HepG2 (cell line): ENCODE measurements around the gene FAM167B. TPM values are rescaled to one million over a fixed set of nuclear protein-coding genes. Genes with fewer than 3 reads are reported as not detected.
A peak's percentile ranks its signal among the peaks of the same experiment; 100 is the strongest.

Experiments used
- ATF7-NPFF ChIP-seq: sonication (generic); formaldehyde crosslinking; IDR thresholded peaks from 2 replicates; pipeline ENCODE4 v1.8.1; 2023; ENCODE audit warnings: mild to moderate bottlenecking, low read depth, missing genetic modification reagents, moderate library complexity
- BORCS8-MEF2B ChIP-seq: sonication (generic); formaldehyde crosslinking; IDR thresholded peaks from 2 replicates; pipeline ENCODE4 v1.8.0; 2022; ENCODE audit warnings: mild to moderate bottlenecking, missing genetic modification reagents
- HDAC2 ChIP-seq: sonication (generic); formaldehyde crosslinking; IDR thresholded peaks from 2 replicates; pipeline ENCODE4 v1.4.0; 2020; ENCODE audit warnings: missing genetic modification reagents
- JARID2 ChIP-seq: sonication (generic); formaldehyde crosslinking; IDR thresholded peaks from 2 replicates; pipeline ENCODE4 v1.8.1; 2023; ENCODE audit warnings: missing genetic modification reagents, inconsistent platforms; ENCODE audit not compliant: insufficient replicate concordance
- JUN ChIP-seq: sonication (generic); formaldehyde crosslinking; IDR thresholded peaks from 2 replicates; pipeline ENCODE4 v1.4.0; 2020; ENCODE audit warnings: mild to moderate bottlenecking, missing genetic modification reagents
- KDM4B ChIP-seq: sonication (generic); formaldehyde crosslinking; IDR thresholded peaks from 2 replicates; pipeline ENCODE4 v1.4.0; 2020; ENCODE audit warnings: missing genetic modification reagents
- MED8 ChIP-seq: sonication (generic); formaldehyde crosslinking; IDR thresholded peaks from 2 replicates; pipeline ENCODE4 v1.8.1; 2023; ENCODE audit warnings: mild to moderate bottlenecking, missing genetic modification reagents; ENCODE audit not compliant: insufficient replicate concordance
- PTBP1 ChIP-seq: fragments of 200-400 bp; formaldehyde crosslinking; IDR thresholded peaks from 2 replicates; pipeline ENCODE4 v1.6.1; 2018; ENCODE audit warnings: low read length, low read depth; ENCODE audit not compliant: poor library complexity, severe bottlenecking
- RBAK ChIP-seq: sonication (generic); formaldehyde crosslinking; IDR thresholded peaks from 2 replicates; pipeline ENCODE4 v1.5.1; 2020; ENCODE audit warnings: mild to moderate bottlenecking, missing genetic modification reagents
- SOX5 ChIP-seq: IDR thresholded peaks from 2 replicates; pipeline ENCODE4 v1.6.1; 2016; ENCODE audit warnings: borderline replicate concordance
- YEATS4 ChIP-seq: sonication (generic); formaldehyde crosslinking; IDR thresholded peaks from 2 replicates; pipeline ENCODE4 v1.4.0; 2020; ENCODE audit warnings: missing genetic modification reagents, borderline replicate concordance
- ZNF205 ChIP-seq: IDR thresholded peaks from 2 replicates; pipeline ENCODE4 v1.6.1; 2018; ENCODE audit warnings: missing biosample characterization, missing genetic modification reagents
- ZNF501 ChIP-seq: sonication (generic); formaldehyde crosslinking; IDR thresholded peaks from 2 replicates; pipeline ENCODE4 v1.5.1; 2020; ENCODE audit warnings: mild to moderate bottlenecking, moderate library complexity, missing genetic modification reagents
- ZNF546 ChIP-seq: sonication (generic); formaldehyde crosslinking; conservative IDR thresholded peaks from 2 replicates; pipeline ENCODE4 v1.8.1; 2023; ENCODE audit warnings: mild to moderate bottlenecking, missing genetic modification reagents
- ZNF569 ChIP-seq: sonication (generic); formaldehyde crosslinking; IDR thresholded peaks from 2 replicates; pipeline ENCODE4 v1.5.0; 2020; ENCODE audit warnings: mild to moderate bottlenecking, missing genetic modification reagents, moderate library complexity, borderline replicate concordance
- polyA plus RNA-seq, 8 experiments: library from polyadenylated mRNA; depleted of rRNA in 3 of 8; stranded (reverse) in 7 of 8; unstranded in 1 of 8; fragments of >200 nt; fragmentation: Illumina TruSeq in 4 of 8; extraction: Trizol in 4 of 8; gene quantifications; 2 replicates each; pipeline versions ENCODE4 v1.2.1 to v1.2.3, GENCODE V29; 2011 to 2016; ENCODE audit warnings: low read depth in 4 of 8, missing spikeins in 1 of 8, mixed read lengths in 1 of 8; ENCODE audit not compliant: insufficient read depth in 1 of 8
- total RNA-seq, 5 experiments: library from RNA; depleted of rRNA; stranded (reverse); fragments of >200 nt; fragmentation: Illumina TruSeq; extraction: Trizol; gene quantifications; 2 replicates each; pipeline ENCODE4 v1.2.3, GENCODE V29; 2016; ENCODE audit warnings: low read depth in 1 of 5
- TF ChIP-seq, protein P1 (sequence below): sonication (generic); formaldehyde crosslinking; IDR thresholded peaks from 2 replicates; pipeline ENCODE4 v1.5.0; 2020; ENCODE audit warnings: missing genetic modification reagents
- TF ChIP-seq, protein P2 (sequence below): sonication (generic); formaldehyde crosslinking; IDR thresholded peaks from 2 replicates; pipeline ENCODE4 v1.8.1; 2023; ENCODE audit warnings: mild to moderate bottlenecking, missing genetic modification reagents, borderline replicate concordance
- TF ChIP-seq, protein P3 (sequence below): sonication (generic); formaldehyde crosslinking; IDR thresholded peaks from 2 replicates; pipeline ENCODE4 v1.4.0; 2020; ENCODE audit warnings: missing genetic modification reagents
- TF ChIP-seq, protein P4 (sequence below): sonication (generic); formaldehyde crosslinking; IDR thresholded peaks from 2 replicates; pipeline ENCODE4 v1.4.0; 2020; ENCODE audit warnings: mild to moderate bottlenecking, missing genetic modification reagents
- TF ChIP-seq, protein P5 (sequence below): sonication (generic); formaldehyde crosslinking; IDR thresholded peaks from 2 replicates; pipeline ENCODE4 v1.4.0; 2020; ENCODE audit warnings: missing genetic modification reagents

The FAM167B gene
- total and polyA plus RNA-seq, 2 of the 13 experiments (the other 11 are each of a cell fraction or from before 2014, with no cell fraction given): 0.15 to 0.70 TPM

DNA sequence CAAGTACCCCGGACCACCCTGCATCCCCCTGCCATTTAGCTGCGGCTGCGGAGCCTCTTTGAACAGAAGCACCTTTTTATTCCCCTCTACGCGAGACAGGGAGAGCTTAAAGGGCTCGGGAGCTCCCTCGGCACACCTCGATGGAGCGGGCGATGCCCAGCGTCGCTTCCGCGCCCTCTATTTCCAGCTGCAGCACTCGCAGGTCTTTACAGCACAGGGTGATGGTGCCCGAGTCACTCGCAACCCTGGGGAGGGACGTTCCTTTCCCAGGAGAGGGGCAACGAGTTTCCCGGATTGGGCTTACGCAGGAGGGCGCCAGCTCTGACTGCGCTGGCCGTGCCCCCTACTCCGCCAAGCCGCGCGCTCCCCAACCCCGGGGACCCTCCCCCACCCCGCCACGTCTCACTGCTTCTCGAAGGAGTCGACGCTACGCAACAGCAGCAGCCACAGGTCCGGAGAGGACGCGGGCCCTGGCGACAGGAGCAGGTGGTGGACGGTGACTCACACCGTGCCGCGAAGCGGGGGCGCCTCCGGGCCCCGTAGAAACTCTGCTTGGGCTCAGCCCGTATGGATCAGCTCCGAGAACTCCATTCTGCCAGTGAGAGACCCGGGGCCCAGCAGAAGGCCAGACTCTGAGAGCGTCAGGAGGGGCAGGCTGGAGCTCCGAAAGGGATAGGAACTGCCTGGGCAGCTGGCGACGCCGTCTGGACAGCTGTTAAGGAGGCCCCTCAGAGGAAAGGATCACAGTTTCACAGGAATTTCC, 5.8 kb upstream of the FAM167B start (continued):
- TF ChIP-seq KDM4B: 0 out of 2 replicates have a peak, but pooled peaks have one; percentile 10
- TF ChIP-seq, protein P1, sequence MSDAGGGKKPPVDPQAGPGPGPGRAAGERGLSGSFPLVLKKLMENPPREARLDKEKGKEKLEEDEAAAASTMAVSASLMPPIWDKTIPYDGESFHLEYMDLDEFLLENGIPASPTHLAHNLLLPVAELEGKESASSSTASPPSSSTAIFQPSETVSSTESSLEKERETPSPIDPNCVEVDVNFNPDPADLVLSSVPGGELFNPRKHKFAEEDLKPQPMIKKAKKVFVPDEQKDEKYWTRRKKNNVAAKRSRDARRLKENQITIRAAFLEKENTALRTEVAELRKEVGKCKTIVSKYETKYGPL: no peak
- no peak for TF ChIP-seq ZNF546 (CRISPR knock-in tag)
- TF ChIP-seq ZNF501: peak; percentile 51
- no peak for TF ChIP-seq ATF7-NPFF
- peak; percentile 38; the same call in 1 of the 2 replicates for TF ChIP-seq YEATS4 (CRISPR knock-in tag)
- TF ChIP-seq JARID2 (CRISPR knock-in tag): no peak
- peak; percentile 41; the same call in 1 of the 2 replicates for TF ChIP-seq JUN (CRISPR knock-in tag)
- no peak for TF ChIP-seq PTBP1
- TF ChIP-seq, protein P2, sequence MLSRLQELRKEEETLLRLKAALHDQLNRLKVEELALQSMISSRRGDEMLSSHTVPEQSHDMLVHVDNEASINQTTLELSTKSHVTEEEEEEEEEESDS (CRISPR knock-in tag): 0 out of 2 replicates have a peak, but pooled peaks have one; percentile 55
- no peak for TF ChIP-seq MED8 (CRISPR knock-in tag)
- 0 out of 2 replicates have a peak, but pooled peaks have one; percentile 28 for TF ChIP-seq ZNF205 (CRISPR knock-in tag)
- TF ChIP-seq, protein P3, sequence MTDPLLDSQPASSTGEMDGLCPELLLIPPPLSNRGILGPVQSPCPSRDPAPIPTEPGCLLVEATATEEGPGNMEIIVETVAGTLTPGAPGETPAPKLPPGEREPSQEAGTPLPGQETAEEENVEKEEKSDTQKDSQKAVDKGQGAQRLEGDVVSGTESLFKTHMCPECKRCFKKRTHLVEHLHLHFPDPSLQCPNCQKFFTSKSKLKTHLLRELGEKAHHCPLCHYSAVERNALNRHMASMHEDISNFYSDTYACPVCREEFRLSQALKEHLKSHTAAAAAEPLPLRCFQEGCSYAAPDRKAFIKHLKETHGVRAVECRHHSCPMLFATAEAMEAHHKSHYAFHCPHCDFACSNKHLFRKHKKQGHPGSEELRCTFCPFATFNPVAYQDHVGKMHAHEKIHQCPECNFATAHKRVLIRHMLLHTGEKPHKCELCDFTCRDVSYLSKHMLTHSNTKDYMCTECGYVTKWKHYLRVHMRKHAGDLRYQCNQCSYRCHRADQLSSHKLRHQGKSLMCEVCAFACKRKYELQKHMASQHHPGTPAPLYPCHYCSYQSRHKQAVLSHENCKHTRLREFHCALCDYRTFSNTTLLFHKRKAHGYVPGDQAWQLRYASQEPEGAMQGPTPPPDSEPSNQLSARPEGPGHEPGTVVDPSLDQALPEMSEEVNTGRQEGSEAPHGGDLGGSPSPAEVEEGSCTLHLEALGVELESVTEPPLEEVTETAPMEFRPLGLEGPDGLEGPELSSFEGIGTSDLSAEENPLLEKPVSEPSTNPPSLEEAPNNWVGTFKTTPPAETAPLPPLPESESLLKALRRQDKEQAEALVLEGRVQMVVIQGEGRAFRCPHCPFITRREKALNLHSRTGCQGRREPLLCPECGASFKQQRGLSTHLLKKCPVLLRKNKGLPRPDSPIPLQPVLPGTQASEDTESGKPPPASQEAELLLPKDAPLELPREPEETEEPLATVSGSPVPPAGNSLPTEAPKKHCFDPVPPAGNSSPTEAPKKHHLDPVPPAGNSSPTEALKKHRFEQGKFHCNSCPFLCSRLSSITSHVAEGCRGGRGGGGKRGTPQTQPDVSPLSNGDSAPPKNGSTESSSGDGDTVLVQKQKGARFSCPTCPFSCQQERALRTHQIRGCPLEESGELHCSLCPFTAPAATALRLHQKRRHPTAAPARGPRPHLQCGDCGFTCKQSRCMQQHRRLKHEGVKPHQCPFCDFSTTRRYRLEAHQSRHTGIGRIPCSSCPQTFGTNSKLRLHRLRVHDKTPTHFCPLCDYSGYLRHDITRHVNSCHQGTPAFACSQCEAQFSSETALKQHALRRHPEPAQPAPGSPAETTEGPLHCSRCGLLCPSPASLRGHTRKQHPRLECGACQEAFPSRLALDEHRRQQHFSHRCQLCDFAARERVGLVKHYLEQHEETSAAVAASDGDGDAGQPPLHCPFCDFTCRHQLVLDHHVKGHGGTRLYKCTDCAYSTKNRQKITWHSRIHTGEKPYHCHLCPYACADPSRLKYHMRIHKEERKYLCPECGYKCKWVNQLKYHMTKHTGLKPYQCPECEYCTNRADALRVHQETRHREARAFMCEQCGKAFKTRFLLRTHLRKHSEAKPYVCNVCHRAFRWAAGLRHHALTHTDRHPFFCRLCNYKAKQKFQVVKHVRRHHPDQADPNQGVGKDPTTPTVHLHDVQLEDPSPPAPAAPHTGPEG (CRISPR knock-in tag): 0 out of 2 replicates have a peak, but pooled peaks have one; percentile 30
- TF ChIP-seq ZNF569 (CRISPR knock-in tag): no peak
- peak; percentile 46; the same call in 1 of the 2 replicates for TF ChIP-seq BORCS8-MEF2B (CRISPR knock-in tag)
- TF ChIP-seq, protein P4, sequence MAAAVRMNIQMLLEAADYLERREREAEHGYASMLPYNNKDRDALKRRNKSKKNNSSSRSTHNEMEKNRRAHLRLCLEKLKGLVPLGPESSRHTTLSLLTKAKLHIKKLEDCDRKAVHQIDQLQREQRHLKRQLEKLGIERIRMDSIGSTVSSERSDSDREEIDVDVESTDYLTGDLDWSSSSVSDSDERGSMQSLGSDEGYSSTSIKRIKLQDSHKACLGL (CRISPR knock-in tag): peak; percentile 62; the same call in 1 of the 2 replicates
- no peak for TF ChIP-seq SOX5 (CRISPR knock-in tag)
- TF ChIP-seq, protein P5, sequence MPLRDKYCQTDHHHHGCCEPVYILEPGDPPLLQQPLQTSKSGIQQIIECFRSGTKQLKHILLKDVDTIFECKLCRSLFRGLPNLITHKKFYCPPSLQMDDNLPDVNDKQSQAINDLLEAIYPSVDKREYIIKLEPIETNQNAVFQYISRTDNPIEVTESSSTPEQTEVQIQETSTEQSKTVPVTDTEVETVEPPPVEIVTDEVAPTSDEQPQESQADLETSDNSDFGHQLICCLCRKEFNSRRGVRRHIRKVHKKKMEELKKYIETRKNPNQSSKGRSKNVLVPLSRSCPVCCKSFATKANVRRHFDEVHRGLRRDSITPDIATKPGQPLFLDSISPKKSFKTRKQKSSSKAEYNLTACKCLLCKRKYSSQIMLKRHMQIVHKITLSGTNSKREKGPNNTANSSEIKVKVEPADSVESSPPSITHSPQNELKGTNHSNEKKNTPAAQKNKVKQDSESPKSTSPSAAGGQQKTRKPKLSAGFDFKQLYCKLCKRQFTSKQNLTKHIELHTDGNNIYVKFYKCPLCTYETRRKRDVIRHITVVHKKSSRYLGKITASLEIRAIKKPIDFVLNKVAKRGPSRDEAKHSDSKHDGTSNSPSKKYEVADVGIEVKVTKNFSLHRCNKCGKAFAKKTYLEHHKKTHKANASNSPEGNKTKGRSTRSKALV: peak; percentile 76; the same call in 1 of the 2 replicates
- no peak for TF ChIP-seq RBAK (CRISPR knock-in tag)
- no peak for TF ChIP-seq HDAC2 (CRISPR knock-in tag)
